ENCODE measurements around the gene CD79B. TPM values are rescaled to one million over a fixed set of nuclear protein-coding genes. Genes with fewer than 3 reads are reported as not detected.
"Not testable (repeated sequence)": the region's sequence is repeated elsewhere in the genome, so short reads cannot be mapped to it uniquely, and the experiment has no call there.

Gene CD79B
- total RNA-seq, 1 experiment from 2014 or later = 0.59 TPM

- intact Hi-C loops (cut with micrococcal nuclease); H3K36me3 ChIP-seq (ENCODE audit: control insufficient read depth in 1 of 2, insufficient read depth in 2 of 2, low read length in 2 of 2); H3K9me3 ChIP-seq (ENCODE audit: control insufficient read depth in 1 of 2, insufficient read depth in 1 of 2, low read depth in 1 of 2, low read length in 2 of 2); POLR2A ChIA-PET; H3K4me3 ChIP-seq (replicated peaks in 1 of 2; ENCODE audit: low read depth in 1 of 2, low read length in 2 of 2); H3K9ac ChIP-seq (ENCODE audit: low read length); H4K20me1 ChIP-seq (ENCODE audit: insufficient read depth); H3K79me2 ChIP-seq (ENCODE audit: insufficient read depth, low read length); H3K4me2 ChIP-seq (ENCODE audit: low read length); H3K27me3 ChIP-seq (ENCODE audit: insufficient read depth, low read length); DNase-seq (ENCODE audit: low read depth, low spot score); H3K4me1 ChIP-seq (ENCODE audit: control insufficient read depth in 1 of 2, insufficient read depth in 2 of 2, low read length in 2 of 2); RAD21 ChIA-PET (ENCODE audit: low non-redundant PET in 1 of 2, low total read pairs in 2 of 2, uncharacterized antibody in 2 of 2, unreplicated experiment in 2 of 2); H3K9me2 ChIP-seq (ENCODE audit: insufficient read depth); H2AFZ ChIP-seq (ENCODE audit: low read depth, low read length, poor library complexity, severe bottlenecking); BruUV-seq (replicated peaks); H3K27ac ChIP-seq (ENCODE audit: low read depth, low read length): not testable (repeated sequence)
- ATAC-seq = peak; percentile 69
- CTCF ChIA-PET = interaction anchor here (0.8 to 1.6 kb wide), 7 partner anchors 11 to 482 kb away, joined by 3 to 7 read pairs (median 4); partner anchors contain the start of gene GH1
- TF ChIP-seq RAD21 (IDR thresholded peaks at IDR 0.05; ENCODE audit: low read depth) = peak; percentile 19; the same call in 1 of the 2 replicates
- TF ChIP-seq, protein P1, sequence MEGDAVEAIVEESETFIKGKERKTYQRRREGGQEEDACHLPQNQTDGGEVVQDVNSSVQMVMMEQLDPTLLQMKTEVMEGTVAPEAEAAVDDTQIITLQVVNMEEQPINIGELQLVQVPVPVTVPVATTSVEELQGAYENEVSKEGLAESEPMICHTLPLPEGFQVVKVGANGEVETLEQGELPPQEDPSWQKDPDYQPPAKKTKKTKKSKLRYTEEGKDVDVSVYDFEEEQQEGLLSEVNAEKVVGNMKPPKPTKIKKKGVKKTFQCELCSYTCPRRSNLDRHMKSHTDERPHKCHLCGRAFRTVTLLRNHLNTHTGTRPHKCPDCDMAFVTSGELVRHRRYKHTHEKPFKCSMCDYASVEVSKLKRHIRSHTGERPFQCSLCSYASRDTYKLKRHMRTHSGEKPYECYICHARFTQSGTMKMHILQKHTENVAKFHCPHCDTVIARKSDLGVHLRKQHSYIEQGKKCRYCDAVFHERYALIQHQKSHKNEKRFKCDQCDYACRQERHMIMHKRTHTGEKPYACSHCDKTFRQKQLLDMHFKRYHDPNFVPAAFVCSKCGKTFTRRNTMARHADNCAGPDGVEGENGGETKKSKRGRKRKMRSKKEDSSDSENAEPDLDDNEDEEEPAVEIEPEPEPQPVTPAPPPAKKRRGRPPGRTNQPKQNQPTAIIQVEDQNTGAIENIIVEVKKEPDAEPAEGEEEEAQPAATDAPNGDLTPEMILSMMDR (IDR thresholded peaks at IDR 0.05 in 2 of 3, conservative IDR thresholded peaks at IDR 0.05 in 1 of 3; ENCODE audit: borderline replicate concordance in 1 of 3, insufficient read depth in 1 of 3, low read depth in 2 of 3, low read length in 2 of 3) = peak; percentile 10 to 44 (median 32); a peak in 3 of 6 replicates
These were observed 24.9 kb downstream of the CD79B start for GRCh38 chr17:63907161-63907778.

DNA sequence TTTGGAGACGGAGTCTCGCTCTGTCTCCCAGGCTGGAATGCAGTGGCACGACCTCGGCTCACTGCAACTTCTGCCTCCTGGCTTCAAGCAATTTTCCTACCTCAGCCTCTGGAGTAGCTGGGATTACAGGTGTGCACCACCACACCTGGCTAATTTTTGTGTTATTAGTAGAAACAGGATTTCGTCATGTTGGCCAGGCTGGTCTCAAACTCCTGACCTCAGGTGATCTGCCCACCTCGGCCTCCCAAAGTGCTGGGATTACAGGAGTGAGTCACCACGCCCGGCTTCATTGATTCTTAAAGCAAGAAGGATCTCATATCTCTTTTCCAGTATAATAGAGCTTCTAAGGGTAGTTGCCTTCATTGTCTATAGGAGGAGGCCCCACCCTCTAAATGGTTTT lies 27.3 kb downstream of the CD79B start:
- POLR2A ChIA-PET; intact Hi-C loops (cut with micrococcal nuclease); H3K27me3 ChIP-seq (ENCODE audit: insufficient read depth, low read length); H3K9me2 ChIP-seq (ENCODE audit: insufficient read depth); H3K9ac ChIP-seq (ENCODE audit: low read length); H3K36me3 ChIP-seq (ENCODE audit: control insufficient read depth in 1 of 2, insufficient read depth in 2 of 2, low read length in 2 of 2); H3K4me2 ChIP-seq (ENCODE audit: low read length); ATAC-seq; H4K20me1 ChIP-seq (ENCODE audit: insufficient read depth); H3K4me3 ChIP-seq (replicated peaks in 1 of 2; ENCODE audit: low read depth in 1 of 2, low read length in 2 of 2); H2AFZ ChIP-seq (ENCODE audit: low read depth, low read length, poor library complexity, severe bottlenecking); H3K9me3 ChIP-seq (ENCODE audit: control insufficient read depth in 1 of 2, insufficient read depth in 1 of 2, low read depth in 1 of 2, low read length in 2 of 2); DNase-seq (ENCODE audit: low read depth, low spot score); H3K4me1 ChIP-seq (ENCODE audit: control insufficient read depth in 1 of 2, insufficient read depth in 2 of 2, low read length in 2 of 2); H3K79me2 ChIP-seq (ENCODE audit: insufficient read depth, low read length); H3K27ac ChIP-seq (ENCODE audit: low read depth, low read length); BruUV-seq (replicated peaks): not testable (repeated sequence)
- RAD21 ChIA-PET (ENCODE audit: low non-redundant PET in 1 of 2, low total read pairs in 2 of 2, uncharacterized antibody in 2 of 2, unreplicated experiment in 2 of 2) = interaction anchor here in 1 of 2 experiments (0.7 kb wide), 1 partner anchor 224 kb away, joined by 5 read pairs; no protein-coding TSS in a partner anchor
- CTCF ChIA-PET = interaction anchor here (0.7 to 2.2 kb wide), 7 partner anchors 16 to 515 kb away, joined by 3 to 19 read pairs (median 5); no protein-coding TSS in a partner anchor

All from HCT116 (cell line).